ENCODE measurements around the gene MBD4. TPM values are rescaled to one million over a fixed set of nuclear protein-coding genes. Genes with fewer than 3 reads are reported as not detected.

The MBD4 gene
- total RNA-seq, 1 experiment from 2014 or later = 36.9 TPM

DNA sequence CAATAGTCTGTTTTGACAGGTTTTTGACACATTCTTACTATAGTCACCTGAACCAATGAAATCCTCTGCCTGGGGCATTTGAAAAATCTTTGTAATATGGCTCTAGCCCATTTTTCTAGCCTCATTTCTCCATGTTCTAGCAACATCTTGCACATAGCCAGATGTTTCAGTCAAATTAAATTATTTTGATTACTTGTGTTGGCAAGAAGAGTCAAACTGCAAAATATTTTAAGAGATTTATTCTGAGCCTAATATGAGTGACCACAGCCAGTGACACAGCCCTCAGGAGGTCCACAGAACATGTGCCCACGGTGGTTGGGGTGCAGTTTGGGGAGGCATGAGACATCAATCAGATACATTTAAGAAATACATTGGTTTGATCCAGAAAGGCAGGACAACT is 7.2 kb upstream of the MBD4 start (continued):
- TF ChIP-seq TP53 (CRISPR knock-in tag; IDR thresholded peaks at IDR 0.05) (no peak), FOXJ3 (CRISPR knock-in tag; IDR thresholded peaks at IDR 0.05; ENCODE audit: borderline replicate concordance) (no peak), SMAD3 (CRISPR knock-in tag; IDR thresholded peaks at IDR 0.05; ENCODE audit: borderline replicate concordance) (no peak)
- TF ChIP-seq, protein P1, sequence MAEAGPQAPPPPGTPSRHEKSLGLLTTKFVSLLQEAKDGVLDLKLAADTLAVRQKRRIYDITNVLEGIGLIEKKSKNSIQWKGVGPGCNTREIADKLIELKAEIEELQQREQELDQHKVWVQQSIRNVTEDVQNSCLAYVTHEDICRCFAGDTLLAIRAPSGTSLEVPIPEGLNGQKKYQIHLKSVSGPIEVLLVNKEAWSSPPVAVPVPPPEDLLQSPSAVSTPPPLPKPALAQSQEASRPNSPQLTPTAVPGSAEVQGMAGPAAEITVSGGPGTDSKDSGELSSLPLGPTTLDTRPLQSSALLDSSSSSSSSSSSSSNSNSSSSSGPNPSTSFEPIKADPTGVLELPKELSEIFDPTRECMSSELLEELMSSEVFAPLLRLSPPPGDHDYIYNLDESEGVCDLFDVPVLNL (CRISPR knock-in tag; IDR thresholded peaks at IDR 0.05; ENCODE audit: borderline replicate concordance, low read depth) = no peak

- CTCF ChIA-PET = interaction anchor here (0.8 kb wide), 1 partner anchor 62 kb away, joined by 3 read pairs; no protein-coding TSS in a partner anchor
- DNase-seq (ENCODE audit: low spot score) (no peak), ATAC-seq (no peak)
- Mint-ChIP-seq H3K27me3 (ENCODE audit: low read depth) (no peaks in the 10 kb centered on the region), H3K27ac (no peak overlapping the region), H3K9me3 (no peaks in the 10 kb centered on the region), H3K4me3 (no peak overlapping the region), H3K36me3 (0 out of 2 replicates have a peak, but pooled peaks cover 3% of the 10 kb centered on the region), H3K4me1 (peaks cover 60% of the 10 kb centered on the region)
- POLR2A ChIA-PET = no interaction called here
- no peak for TF ChIP-seq CBFB (CRISPR knock-in tag; IDR thresholded peaks at IDR 0.05; ENCODE audit: low read depth)
- TF ChIP-seq ATF1 (CRISPR knock-in tag; IDR thresholded peaks at IDR 0.05) = no peak
- TF ChIP-seq CTCF (IDR thresholded peaks at IDR 0.05) = no peak
- no peak for TF ChIP-seq OVOL2 (CRISPR knock-in tag; IDR thresholded peaks at IDR 0.05; ENCODE audit: borderline replicate concordance)
- TF ChIP-seq E2F1 (CRISPR knock-in tag; IDR thresholded peaks at IDR 0.05) = no peak
- TF ChIP-seq, protein P2, sequence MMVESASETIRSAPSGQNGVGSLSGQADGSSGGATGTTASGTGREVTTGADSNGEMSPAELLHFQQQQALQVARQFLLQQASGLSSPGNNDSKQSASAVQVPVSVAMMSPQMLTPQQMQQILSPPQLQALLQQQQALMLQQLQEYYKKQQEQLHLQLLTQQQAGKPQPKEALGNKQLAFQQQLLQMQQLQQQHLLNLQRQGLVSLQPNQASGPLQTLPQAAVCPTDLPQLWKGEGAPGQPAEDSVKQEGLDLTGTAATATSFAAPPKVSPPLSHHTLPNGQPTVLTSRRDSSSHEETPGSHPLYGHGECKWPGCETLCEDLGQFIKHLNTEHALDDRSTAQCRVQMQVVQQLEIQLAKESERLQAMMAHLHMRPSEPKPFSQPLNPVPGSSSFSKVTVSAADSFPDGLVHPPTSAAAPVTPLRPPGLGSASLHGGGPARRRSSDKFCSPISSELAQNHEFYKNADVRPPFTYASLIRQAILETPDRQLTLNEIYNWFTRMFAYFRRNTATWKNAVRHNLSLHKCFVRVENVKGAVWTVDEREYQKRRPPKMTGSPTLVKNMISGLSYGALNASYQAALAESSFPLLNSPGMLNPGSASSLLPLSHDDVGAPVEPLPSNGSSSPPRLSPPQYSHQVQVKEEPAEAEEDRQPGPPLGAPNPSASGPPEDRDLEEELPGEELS (CRISPR knock-in tag; IDR thresholded peaks at IDR 0.05) = no peak
- TF ChIP-seq RELA (CRISPR knock-in tag; IDR thresholded peaks at IDR 0.05; ENCODE audit: borderline replicate concordance) = no peak
- no peak for TF ChIP-seq IRF2 (CRISPR knock-in tag; IDR thresholded peaks at IDR 0.05; ENCODE audit: borderline replicate concordance, low read depth)
- TF ChIP-seq KAT7 (CRISPR knock-in tag; IDR thresholded peaks at IDR 0.05; ENCODE audit: borderline replicate concordance) = no peak
- no peak for TF ChIP-seq TEAD4 (CRISPR knock-in tag; IDR thresholded peaks at IDR 0.05)
- TF ChIP-seq ATF6 (CRISPR knock-in tag; IDR thresholded peaks at IDR 0.05) = no peak
- no peak for TF ChIP-seq MXD4 (CRISPR knock-in tag; IDR thresholded peaks at IDR 0.05; ENCODE audit: borderline replicate concordance)
- no peak for TF ChIP-seq CREB1 (CRISPR knock-in tag; IDR thresholded peaks at IDR 0.05)
- TF ChIP-seq, protein P3, sequence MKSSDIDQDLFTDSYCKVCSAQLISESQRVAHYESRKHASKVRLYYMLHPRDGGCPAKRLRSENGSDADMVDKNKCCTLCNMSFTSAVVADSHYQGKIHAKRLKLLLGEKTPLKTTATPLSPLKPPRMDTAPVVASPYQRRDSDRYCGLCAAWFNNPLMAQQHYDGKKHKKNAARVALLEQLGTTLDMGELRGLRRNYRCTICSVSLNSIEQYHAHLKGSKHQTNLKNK (CRISPR knock-in tag; IDR thresholded peaks at IDR 0.05) = no peak
- TF ChIP-seq STAT6 (CRISPR knock-in tag; conservative IDR thresholded peaks at IDR 0.05; ENCODE audit: low read depth) = no peak
- no peak for TF ChIP-seq CDX4 (CRISPR knock-in tag; IDR thresholded peaks at IDR 0.05; ENCODE audit: borderline replicate concordance)
- TF ChIP-seq, protein P4, sequence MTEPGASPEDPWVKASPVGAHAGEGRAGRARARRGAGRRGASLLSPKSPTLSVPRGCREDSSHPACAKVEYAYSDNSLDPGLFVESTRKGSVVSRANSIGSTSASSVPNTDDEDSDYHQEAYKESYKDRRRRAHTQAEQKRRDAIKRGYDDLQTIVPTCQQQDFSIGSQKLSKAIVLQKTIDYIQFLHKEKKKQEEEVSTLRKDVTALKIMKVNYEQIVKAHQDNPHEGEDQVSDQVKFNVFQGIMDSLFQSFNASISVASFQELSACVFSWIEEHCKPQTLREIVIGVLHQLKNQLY (CRISPR knock-in tag; IDR thresholded peaks at IDR 0.05) = no peak
- TF ChIP-seq ELF4 (CRISPR knock-in tag; IDR thresholded peaks at IDR 0.05; ENCODE audit: low read depth) = no peak
These were observed 5.7 kb upstream of the MBD4 start for GRCh38 chr3:129445471-129445870.
